ENCODE measurements around the gene ATE1. TPM values are rescaled to one million over a fixed set of nuclear protein-coding genes. Genes with fewer than 3 reads are reported as not detected.
"Not testable (repeated sequence)": the region's sequence is repeated elsewhere in the genome, so short reads cannot be mapped to it uniquely, and the experiment has no call there.

The ATE1 gene
- total RNA-seq (62.7 TPM), polyA plus RNA-seq (17.7 TPM)

DNA sequence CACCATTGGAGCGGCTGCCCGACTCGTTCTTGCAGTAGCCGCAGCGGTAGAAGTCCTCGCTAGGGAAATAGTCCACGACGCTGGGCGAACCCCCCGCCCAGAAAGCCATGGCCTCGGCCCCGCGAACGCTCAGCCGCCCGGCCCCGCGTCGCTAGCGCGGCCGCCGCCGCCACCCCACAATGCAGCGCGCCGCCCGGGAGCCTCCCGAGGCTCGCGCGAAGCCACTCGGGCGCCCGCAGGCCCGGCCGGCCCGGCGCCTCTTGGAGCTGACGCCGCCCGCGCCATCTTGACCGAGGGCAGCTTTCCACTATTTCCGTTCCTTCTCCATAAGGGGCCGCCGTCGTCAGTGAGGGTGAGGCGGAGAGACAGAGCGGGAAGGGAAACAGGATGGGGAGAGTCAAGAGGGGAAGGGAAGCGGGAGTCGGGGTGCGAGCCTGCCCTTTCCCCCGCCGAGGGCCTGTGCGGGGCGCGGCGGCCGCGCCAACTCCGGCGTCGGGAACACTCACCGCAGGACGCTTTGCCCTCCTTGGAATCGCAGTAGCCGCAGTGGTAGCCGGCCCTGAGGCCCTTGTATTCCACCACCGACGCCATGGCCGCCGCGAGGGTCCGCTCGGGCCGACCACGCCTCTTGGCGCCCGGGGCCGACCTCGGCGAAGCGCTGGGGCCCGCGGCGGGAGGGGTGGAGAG lies at the start of gene ATE1:
TSS of gene ATE1 (minus strand) at position 191 of the 687 bp plus-strand sequence. CDS start at position 109, 82 bp downstream.
- H3K36me3 ChIP-seq (ENCODE audit: insufficient read depth), result no peaks in the 10 kb centered on the region
- no peaks in the 10 kb centered on the region for H3K4me1 ChIP-seq (ENCODE audit: insufficient read depth)
- under 1% methylated on average over 87 of the region's 87 CpGs for WGBS
- H3K27ac ChIP-seq (ENCODE audit: low read depth), result peak within 1 kb of the TSS; percentile 99
- peak; percentile 77 for DNase-seq (ENCODE audit: extremely low spot score)
- peak within 1 kb of the TSS; percentile 88 for H3K4me3 ChIP-seq (ENCODE audit: low read depth, low read length)

- no peaks in the 10 kb centered on the region for H3K36me3 ChIP-seq (ENCODE audit: insufficient read depth)
- WGBS, result 90% methylated on average over 6 of the region's 6 CpGs
- H3K4me1 ChIP-seq (ENCODE audit: insufficient read depth), result peaks cover 3% of the 10 kb centered on the region
- no peak overlapping the region for H3K4me3 ChIP-seq (ENCODE audit: low read depth, low read length)
- no peak overlapping the region for H3K27ac ChIP-seq (ENCODE audit: low read depth)
- DNase-seq (ENCODE audit: extremely low spot score), result no peak
These were observed 48.8 kb upstream of the ATE1 start for GRCh38 chr10:121976607-121977006.

DNA sequence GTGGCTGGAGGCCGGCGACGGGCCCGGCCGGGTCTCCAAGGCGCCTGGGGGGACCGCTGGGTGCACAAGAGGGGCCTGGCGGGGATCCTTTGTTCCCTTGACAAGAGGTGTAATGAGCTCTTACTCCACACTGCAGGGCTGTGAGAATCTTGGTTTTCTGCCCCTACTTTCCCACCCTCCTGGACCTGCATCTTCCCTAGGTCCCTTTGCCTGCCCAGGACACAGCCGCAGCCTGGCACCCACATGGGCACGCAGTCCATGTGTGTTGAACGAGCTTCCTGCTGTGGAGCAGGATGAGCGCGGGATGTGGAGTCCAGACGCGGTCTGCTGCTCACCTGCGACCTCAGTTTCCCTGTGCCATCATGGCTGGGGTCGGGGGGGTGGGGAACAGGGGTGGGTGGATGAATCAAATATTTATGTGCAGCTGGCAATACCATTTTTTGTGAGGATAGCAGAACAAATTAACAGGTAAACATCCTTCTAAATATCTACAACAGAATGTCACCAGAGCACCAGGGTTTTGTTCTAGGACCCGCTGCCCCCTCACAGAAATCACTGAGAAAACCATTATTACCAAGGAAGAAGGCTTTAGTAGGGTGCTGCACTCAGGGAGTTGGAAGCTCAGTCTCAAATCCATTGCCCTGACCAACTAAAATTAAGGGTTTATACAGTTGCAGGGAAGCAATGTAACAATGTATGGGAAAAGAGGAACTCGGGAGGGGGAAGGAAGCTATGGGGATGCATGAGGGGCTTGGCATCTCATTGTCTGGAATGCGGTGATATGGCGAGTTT lies 47.7 kb upstream of the ATE1 start:
- Histone ChIP-seq H3K4me1 (ENCODE audit: insufficient read depth) (peaks cover 3% of the 10 kb centered on the region), H3K4me3 (ENCODE audit: low read depth, low read length) (peak overlapping the region; percentile 85), H3K27ac (ENCODE audit: low read depth) (peak overlapping the region; percentile 94), H3K36me3 (ENCODE audit: insufficient read depth) (no peaks in the 10 kb centered on the region)
- 41% methylated on average over 21 of the region's 21 CpGs for WGBS
- no peak for DNase-seq (ENCODE audit: extremely low spot score)

DNA sequence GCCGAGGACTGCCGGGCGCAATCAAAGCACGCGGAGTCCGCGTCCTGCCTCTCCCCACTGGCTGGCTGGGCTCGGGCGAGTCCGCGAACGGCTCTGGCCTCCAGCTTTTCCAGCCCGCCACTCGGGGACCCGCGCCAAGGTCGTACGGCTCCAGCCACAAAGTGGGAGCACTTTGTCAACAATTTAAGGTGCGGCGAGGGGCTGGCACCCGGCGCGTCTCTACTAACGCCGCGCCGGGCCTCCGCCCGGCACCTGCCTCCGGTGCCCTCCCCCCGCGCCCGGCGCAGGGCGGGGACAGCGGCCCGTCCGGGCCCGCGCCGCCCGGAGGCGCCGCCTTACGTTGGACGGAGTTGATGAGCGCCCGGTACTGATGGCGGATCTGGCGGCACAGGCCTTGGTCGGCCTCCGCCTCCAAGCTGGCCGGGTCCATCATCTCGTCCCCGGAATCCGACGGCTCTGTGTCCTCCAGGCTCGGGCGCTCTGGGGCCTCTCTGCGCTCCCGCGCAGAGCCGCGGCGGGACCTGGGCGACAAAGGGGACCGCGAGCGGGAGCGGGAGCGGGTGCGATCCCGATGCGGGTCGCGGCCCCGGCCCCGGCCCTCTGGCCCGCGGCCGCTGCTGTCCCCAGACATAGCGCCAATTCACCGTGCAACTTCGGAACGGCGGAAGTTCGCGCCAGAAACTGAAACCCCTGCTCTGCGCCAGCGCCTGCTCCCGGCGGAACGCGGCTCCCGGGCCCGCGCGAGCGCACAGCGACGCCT lies 46.9 kb upstream of the ATE1 start, which contains the start of gene NSMCE4A:
TSS of gene NSMCE4A (minus strand) at position 683 of the 760 bp plus-strand sequence. CDS start at position 631, 52 bp downstream.
- Histone ChIP-seq H3K36me3 (ENCODE audit: insufficient read depth) (no peaks in the 10 kb centered on the region), H3K4me3 (ENCODE audit: low read depth, low read length) (peak within 1 kb of the TSS; percentile 85), H3K4me1 (ENCODE audit: insufficient read depth) (peaks cover 3% of the 10 kb centered on the region), H3K27ac (ENCODE audit: low read depth) (peak within 1 kb of the TSS; percentile 94)
- WGBS, result under 1% methylated on average over 101 of the region's 101 CpGs
- DNase-seq (ENCODE audit: extremely low spot score), result peak; percentile 17

DNA sequence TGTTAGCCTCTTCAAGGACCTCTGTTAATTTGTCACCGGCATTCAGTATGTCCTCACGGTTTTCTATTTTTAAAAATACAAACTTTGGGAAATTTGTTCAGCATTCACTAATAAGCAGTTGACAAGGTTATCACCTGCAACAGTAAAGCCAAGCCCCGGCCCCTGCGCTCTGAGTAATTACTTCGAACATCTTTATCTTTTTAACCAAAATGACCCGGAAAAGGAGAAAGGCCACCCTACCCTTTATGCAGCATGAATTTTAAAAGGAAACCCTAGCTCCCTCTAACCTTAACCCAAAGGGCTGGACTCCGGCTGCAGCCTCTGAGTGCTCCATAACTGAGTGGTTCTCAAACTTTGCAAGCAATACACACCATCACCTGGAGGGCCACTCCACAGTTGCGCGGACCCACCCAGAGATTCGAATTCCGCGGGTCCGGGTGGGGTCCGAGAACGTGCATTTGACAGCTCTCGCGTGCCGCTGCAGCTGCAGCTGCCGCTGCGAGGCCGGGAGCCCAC lies 46.2 kb upstream of the ATE1 start:
- no peak overlapping the region for H3K27ac ChIP-seq (ENCODE audit: low read depth)
- peak overlapping the region; percentile 85 for H3K4me3 ChIP-seq (ENCODE audit: low read depth, low read length)

DNA sequence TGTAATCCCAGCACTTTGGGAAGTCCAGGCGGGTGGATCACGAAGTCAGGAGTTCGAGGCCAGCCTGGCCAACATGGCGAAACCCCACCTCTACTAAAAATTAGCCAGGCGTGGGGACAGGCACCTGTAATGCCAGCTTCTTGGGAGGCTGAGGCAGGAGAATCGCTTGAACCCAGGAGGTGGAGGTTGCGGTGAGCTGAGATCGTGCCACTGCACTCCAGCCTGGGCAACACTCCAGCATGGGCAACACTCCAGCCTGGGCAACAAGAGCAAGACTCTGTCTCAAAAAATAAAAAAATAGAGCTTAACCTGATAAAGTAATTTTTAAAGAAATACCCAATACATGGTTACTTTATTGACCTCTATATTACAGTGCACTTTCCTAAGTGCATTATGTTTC lies 41.3 kb upstream of the ATE1 start:
- not testable (repeated sequence) for DNase-seq (ENCODE audit: extremely low spot score); H3K36me3 ChIP-seq (ENCODE audit: insufficient read depth); H3K4me3 ChIP-seq (ENCODE audit: low read depth, low read length); H3K4me1 ChIP-seq (ENCODE audit: insufficient read depth); H3K27ac ChIP-seq (ENCODE audit: low read depth)
- 91% methylated on average over 8 of the region's 8 CpGs for WGBS

More for the DNA sequence above, 46.2 kb upstream of the ATE1 start:
- 8% methylated on average over 21 of the region's 21 CpGs for WGBS
- Histone ChIP-seq H3K36me3 (ENCODE audit: insufficient read depth) (no peaks in the 10 kb centered on the region), H3K4me1 (ENCODE audit: insufficient read depth) (peaks cover 3% of the 10 kb centered on the region)
- no peak for DNase-seq (ENCODE audit: extremely low spot score)

DNA sequence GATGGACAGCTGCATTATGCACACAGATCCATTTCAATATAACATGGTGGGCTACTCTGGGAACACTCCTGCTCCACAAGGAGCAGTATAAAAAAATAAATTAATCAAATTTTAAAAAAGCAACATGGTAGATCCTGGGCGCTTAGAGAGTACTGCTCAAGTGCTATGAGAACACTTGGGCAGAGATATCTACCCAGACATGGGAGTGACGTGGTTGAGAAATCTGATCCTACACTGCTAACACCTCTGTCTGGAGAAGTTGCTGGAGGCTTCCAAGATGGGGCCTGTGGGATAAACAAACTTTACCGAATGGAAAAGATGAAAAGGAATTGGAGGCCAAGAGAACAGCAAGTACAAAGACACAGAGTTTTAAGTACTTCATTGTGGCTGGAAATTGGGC lies 38.2 kb upstream of the ATE1 start:
- Histone ChIP-seq H3K4me3 (ENCODE audit: low read depth, low read length) (no peak overlapping the region), H3K4me1 (ENCODE audit: insufficient read depth) (no peaks in the 10 kb centered on the region), H3K36me3 (ENCODE audit: insufficient read depth) (peaks cover 2% of the 10 kb centered on the region), H3K27ac (ENCODE audit: low read depth) (no peak overlapping the region)
- WGBS, result 69% methylated on average over 3 of the region's 3 CpGs
- no peak for DNase-seq (ENCODE audit: extremely low spot score)

DNA sequence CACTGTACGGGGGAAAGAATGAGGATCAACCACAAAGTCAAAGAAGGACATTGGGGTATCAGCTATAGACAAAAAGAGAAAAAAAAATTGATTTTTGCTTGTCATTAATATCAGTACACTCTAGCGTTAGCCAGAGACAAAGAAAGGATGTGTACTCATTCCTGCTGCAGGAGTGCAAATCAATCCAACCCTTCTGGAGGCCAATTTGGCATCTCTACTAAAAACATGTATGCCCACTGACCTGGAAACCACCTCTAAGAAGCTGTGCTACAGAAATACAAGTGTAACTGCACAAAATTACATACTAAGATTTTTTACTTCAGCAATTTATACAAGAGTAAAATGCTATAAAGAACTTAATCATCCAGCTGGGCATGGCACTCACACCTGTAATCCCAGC lies 33.6 kb upstream of the ATE1 start:
- Histone ChIP-seq H3K27ac (ENCODE audit: low read depth) (no peak overlapping the region), H3K36me3 (ENCODE audit: insufficient read depth) (peaks cover 1% of the 10 kb centered on the region), H3K4me1 (ENCODE audit: insufficient read depth) (no peaks in the 10 kb centered on the region), H3K4me3 (ENCODE audit: low read depth, low read length) (no peak overlapping the region)
- DNase-seq (ENCODE audit: extremely low spot score), result no peak
- WGBS, result 90% methylated on average over 2 of the region's 2 CpGs

GRCh38 chr10:121959671-121960070 lies 31.8 kb upstream of the ATE1 start:
- H3K36me3 ChIP-seq (ENCODE audit: insufficient read depth), result no peaks in the 10 kb centered on the region
- no peak overlapping the region for H3K4me3 ChIP-seq (ENCODE audit: low read depth, low read length)
- H3K27ac ChIP-seq (ENCODE audit: low read depth), result no peak overlapping the region
- no peaks in the 10 kb centered on the region for H3K4me1 ChIP-seq (ENCODE audit: insufficient read depth)
- no peak for DNase-seq (ENCODE audit: extremely low spot score)
- 93% methylated on average over 3 of the region's 3 CpGs for WGBS

DNA sequence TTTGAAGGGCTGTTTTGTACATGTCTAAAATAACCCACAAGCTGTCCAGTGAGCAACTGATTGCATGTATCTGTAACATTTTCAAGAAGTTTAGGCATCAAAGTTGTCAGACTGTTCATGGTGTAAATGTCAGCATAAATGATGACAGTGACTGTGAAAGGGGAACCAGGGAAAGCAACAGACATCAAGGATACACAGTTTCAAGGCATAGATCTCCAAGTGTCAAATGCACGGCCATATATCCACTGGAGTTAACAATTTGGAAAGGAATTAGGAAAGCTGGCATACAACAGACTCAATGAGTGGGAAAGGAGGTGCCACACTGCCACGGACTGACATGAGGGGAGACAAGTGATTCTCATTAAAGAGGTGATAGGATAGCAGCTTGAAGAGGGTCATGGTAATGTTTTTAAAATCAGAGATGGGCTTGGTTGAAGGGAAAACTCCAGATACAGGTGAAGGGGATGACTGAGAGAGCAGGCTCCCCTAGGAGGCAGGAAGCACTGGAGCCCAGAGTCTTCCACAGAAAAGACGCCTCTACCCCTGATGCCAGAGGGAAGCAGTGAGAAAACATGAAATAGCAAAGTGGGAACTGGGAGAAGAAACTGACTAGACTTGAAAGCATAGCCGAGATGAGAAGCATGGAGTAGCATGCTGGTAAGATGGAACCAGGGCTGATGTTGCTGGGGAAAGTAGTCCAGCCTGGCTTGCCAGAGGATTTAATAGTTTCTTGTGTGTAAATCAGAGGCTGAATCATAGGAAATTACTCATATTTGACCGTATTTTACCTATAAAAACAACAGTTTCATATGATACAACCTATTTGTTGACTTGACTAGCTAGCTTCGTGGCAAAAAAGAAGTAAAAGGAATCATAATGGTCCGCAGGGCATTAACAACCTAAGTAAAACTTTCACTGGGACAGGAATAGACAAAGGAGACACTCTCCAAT lies 28.6 kb upstream of the ATE1 start:
- Histone ChIP-seq H3K27ac (ENCODE audit: low read depth) (no peak overlapping the region), H3K4me1 (ENCODE audit: insufficient read depth) (no peaks in the 10 kb centered on the region), H3K4me3 (ENCODE audit: low read depth, low read length) (no peak overlapping the region), H3K36me3 (ENCODE audit: insufficient read depth) (no peaks in the 10 kb centered on the region)
- DNase-seq (ENCODE audit: extremely low spot score), result no peak
- 82% methylated on average over 7 of the region's 7 CpGs for WGBS

DNA sequence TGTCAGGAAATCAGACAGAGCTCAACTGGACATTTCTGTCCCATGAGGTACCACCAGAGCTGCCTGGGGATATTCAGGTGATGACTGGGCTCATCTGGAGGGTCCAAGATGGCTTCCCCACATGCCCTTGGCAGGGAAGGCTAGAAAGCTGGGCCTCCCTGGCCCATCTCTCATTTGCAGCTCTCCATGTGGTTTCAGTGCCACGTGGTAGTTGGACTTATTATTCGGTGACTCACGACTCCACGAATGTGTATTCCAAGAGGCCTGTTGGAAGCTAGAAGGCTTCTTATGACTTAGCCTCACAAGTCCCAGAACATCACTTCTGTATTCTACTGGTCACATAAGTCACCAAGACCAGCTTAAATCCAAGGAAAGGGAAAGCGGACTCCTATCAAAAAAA lies 24.4 kb upstream of the ATE1 start:
- Histone ChIP-seq H3K27ac (ENCODE audit: low read depth) (no peak overlapping the region), H3K4me3 (ENCODE audit: low read depth, low read length) (no peak overlapping the region), H3K4me1 (ENCODE audit: insufficient read depth) (no peaks in the 10 kb centered on the region), H3K36me3 (ENCODE audit: insufficient read depth) (no peaks in the 10 kb centered on the region)
- 92% methylated on average over 5 of the region's 5 CpGs for WGBS
- DNase-seq (ENCODE audit: extremely low spot score), result no peak

GRCh38 chr10:121949451-121949850 lies 21.6 kb upstream of the ATE1 start:
- WGBS, result 56% methylated on average over 3 of the region's 3 CpGs
- DNase-seq (ENCODE audit: extremely low spot score), result no peak
- H3K36me3 ChIP-seq (ENCODE audit: insufficient read depth), result no peaks in the 10 kb centered on the region
- no peak overlapping the region for H3K4me3 ChIP-seq (ENCODE audit: low read depth, low read length)
- H3K4me1 ChIP-seq (ENCODE audit: insufficient read depth), result no peaks in the 10 kb centered on the region
- no peak overlapping the region for H3K27ac ChIP-seq (ENCODE audit: low read depth)

All from urinary bladder (tissue), 4 donors.